Measurements from ENCODE around the gene DNAJC13.
"Not testable (repeated sequence)": the region's sequence is repeated elsewhere in the genome, so short reads cannot be mapped to it uniquely, and the experiment has no call there.

Gene DNAJC13

GRCh38 chr3:132555306-132556035 is 138.2 kb downstream of the DNAJC13 start:
- no peak for TF ChIP-seq CTCF (IDR thresholded peaks at IDR 0.05; ENCODE audit: insufficient read depth, low read length, missing control alignments)
- no peak overlapping the region for H3K4me3 ChIP-seq (ENCODE audit: low read depth, low read length)
- ChIA-PET POLR2A (no interaction called here), CTCF (no interaction called here)
- DNase-seq (ENCODE audit: low read depth, low spot score) = no peak

GRCh38 chr3:132556036-132556386 is 138.7 kb downstream of the DNAJC13 start:
- POLR2A ChIA-PET; DNase-seq (ENCODE audit: low read depth, low spot score); CTCF ChIA-PET; H3K4me3 ChIP-seq (ENCODE audit: low read depth, low read length): not testable (repeated sequence)

- no peak overlapping the region for H3K4me3 ChIP-seq (ENCODE audit: low read depth, low read length)
- CTCF ChIA-PET = interaction anchor here (2.0 kb wide), 1 partner anchor 21 kb away, joined by 7 read pairs; no protein-coding TSS in a partner anchor
- POLR2A ChIA-PET = no interaction called here
- TF ChIP-seq CTCF (IDR thresholded peaks at IDR 0.05; ENCODE audit: insufficient read depth, low read length, missing control alignments) = no peak
- DNase-seq (ENCODE audit: low read depth, low spot score) = no peak
Observed at GRCh38 chr3:132556508-132557159, 139.3 kb downstream of the DNAJC13 start.

- ChIA-PET CTCF (interaction anchor here (0.6 kb wide), 1 partner anchor 79 kb away, joined by 3 read pairs; no protein-coding TSS in a partner anchor), POLR2A (no interaction called here)
- no peak overlapping the region for H3K4me3 ChIP-seq (ENCODE audit: low read depth, low read length)
- DNase-seq (ENCODE audit: low read depth, low spot score) = no peak
- TF ChIP-seq CTCF (IDR thresholded peaks at IDR 0.05; ENCODE audit: insufficient read depth, low read length, missing control alignments) = no peak
Observed at GRCh38 chr3:132561003-132561402, 143.7 kb downstream of the DNAJC13 start.

GRCh38 chr3:132563420-132564069 is 146.2 kb downstream of the DNAJC13 start:
- ChIA-PET POLR2A (no interaction called here), CTCF (interaction anchor here (1.2 kb wide), 1 partner anchor 27 kb away, joined by 5 read pairs; no protein-coding TSS in a partner anchor)
- no peak for TF ChIP-seq CTCF (IDR thresholded peaks at IDR 0.05; ENCODE audit: insufficient read depth, low read length, missing control alignments)
- no peak overlapping the region for H3K4me3 ChIP-seq (ENCODE audit: low read depth, low read length)
- DNase-seq (ENCODE audit: low read depth, low spot score) = no peak

GRCh38 chr3:132564070-132564465 is 146.8 kb downstream of the DNAJC13 start:
- TF ChIP-seq CTCF (IDR thresholded peaks at IDR 0.05; ENCODE audit: insufficient read depth, low read length, missing control alignments) = no peak
- CTCF ChIA-PET = interaction anchor here (1.2 kb wide), 1 partner anchor 28 kb away, joined by 5 read pairs; no protein-coding TSS in a partner anchor
- H3K4me3 ChIP-seq (ENCODE audit: low read depth, low read length) = no peak overlapping the region
- POLR2A ChIA-PET = no interaction called here
- no peak for DNase-seq (ENCODE audit: low read depth, low spot score)

Data from AG04449 (cell line).